Activated CD4-positive, alpha-beta T cell treated with anti-CD3 and anti-CD28 coated beads for 24 hours (primary cell): ENCODE data around the gene USP36.
"Not testable (repeated sequence)": the region's sequence is repeated elsewhere in the genome, so short reads cannot be mapped to it uniquely, and the experiment has no call there.

Source experiments
- DNase-seq, 2 donors: peaks; one replicate each; pipeline ENCODE4 v3.0.0-alpha.2; 2020; ENCODE audit warnings: low read depth in 2 of 2

USP36 gene

GRCh38 chr17:78840780-78841611 lies at the start of gene USP36:
Gene USP36, minus strand, starts transcription at chr17:78840814. Its CDS starts 4,451 bp downstream, at chr17:78836363.
- peak; percentile 99 to 100 for DNase-seq

GRCh38 chr17:78890096-78890495 lies 49.5 kb upstream of the USP36 start:
- not testable (repeated sequence) for DNase-seq

DNA sequence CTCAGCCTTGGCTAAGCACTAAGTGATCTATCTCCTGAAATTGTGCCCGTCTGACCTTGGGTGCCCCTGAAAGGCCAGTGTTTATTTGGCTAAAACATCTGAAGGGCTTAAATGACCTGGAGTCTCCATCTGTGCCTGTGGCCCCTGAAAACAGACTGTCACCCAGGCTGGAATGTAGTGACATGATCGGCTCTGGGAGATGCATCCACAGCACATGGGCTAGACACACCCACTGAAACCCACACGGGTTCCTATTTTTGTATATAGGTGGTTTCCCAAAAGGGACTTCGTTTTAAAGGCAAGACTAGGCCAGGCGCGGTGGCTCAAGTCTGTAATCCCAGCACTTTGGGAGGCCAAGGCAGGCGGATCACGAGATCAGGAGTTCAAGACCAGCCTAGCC lies 48.9 kb upstream of the USP36 start:
- no peak for DNase-seq

DNA sequence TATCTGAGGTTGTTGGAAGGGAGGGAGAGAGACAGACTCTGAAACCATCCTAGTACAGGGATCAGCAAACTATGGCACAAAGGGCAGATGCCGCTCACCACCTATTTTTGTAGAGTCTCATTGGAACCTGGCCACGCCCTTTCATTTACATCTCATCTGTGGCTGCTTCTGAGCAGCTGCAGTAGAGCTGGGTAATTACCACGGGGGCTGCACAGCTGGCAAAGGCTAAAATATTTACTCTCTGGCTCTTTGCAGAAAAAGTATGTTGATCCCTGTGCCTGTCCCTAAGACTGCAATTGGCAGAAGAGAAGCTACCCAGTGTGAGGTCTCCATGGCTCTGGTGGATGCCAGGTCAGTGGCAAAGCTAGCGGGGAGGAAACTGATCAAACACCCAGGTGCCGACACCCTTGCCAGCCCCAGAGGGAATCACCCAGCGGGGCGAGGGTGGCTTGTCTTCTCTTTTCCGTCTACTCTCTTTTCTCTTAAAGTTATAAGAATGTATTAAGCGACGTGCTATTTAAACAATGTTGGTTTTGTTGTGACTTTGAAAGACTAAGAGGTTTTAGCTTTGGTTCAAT lies 48.4 kb upstream of the USP36 start:
- DNase-seq, result no peak

GRCh38 chr17:78886954-78887353 lies 46.3 kb upstream of the USP36 start:
- no peak for DNase-seq

DNA sequence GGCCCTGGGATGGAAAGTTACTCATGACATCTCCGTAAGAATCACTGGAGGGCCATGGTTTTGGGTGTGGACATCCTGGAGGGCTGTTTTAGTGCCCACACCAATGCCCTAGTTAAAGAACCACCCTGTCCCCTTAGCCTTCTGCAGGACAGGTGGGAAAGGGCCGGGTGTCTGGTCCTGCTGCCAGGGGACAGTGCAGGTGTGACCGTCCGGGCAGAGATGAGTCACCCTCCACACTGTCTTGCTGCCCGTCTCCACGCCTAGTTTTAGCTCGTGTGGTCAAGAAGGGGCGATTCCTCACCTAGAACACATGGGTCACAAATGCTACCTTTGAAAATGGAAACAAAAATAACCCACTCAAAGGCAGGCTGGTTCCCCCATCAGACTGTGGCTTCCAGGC lies 45.3 kb upstream of the USP36 start:
- DNase-seq, result no peak

GRCh38 chr17:78884876-78885667 lies 44.5 kb upstream of the USP36 start:
- DNase-seq, result no peak

- DNase-seq, result no peak
Observed at GRCh38 chr17:78884148-78884825, 43.7 kb upstream of the USP36 start.

DNA sequence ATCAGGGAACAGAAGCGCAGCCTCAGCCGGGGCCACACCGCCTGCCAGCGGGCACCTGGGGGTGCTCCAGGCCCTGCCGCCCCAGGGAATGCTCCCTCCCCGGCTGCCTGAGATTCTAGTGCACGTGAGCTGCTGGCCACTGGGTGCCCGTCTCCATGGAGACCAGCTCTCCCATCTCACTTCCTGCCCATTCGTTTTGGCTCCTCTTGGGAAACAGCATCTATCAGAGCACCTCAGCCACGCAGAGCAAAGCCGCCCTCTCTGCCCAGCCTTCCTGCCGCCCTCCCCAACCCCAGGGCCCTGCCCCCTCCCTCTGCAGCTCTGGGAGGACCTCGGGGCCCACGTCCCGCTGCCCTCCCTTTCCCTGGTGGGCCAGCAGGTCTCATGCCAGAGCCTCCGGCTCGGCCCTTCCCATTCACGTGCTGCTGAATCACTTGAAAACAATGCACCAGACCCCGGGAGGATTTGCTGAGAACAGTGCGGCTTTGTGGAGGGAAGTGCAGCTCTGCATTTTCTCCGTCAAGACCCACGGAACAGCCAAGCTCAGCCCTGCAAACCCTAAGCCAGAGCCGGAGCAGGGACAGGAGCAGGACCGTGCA lies 43.0 kb upstream of the USP36 start:
- no peak for DNase-seq

- no peak for DNase-seq
Observed at GRCh38 chr17:78883089-78883532, 42.5 kb upstream of the USP36 start.

- DNase-seq, result no peak
Observed at GRCh38 chr17:78882540-78883088, 42.0 kb upstream of the USP36 start.

DNA sequence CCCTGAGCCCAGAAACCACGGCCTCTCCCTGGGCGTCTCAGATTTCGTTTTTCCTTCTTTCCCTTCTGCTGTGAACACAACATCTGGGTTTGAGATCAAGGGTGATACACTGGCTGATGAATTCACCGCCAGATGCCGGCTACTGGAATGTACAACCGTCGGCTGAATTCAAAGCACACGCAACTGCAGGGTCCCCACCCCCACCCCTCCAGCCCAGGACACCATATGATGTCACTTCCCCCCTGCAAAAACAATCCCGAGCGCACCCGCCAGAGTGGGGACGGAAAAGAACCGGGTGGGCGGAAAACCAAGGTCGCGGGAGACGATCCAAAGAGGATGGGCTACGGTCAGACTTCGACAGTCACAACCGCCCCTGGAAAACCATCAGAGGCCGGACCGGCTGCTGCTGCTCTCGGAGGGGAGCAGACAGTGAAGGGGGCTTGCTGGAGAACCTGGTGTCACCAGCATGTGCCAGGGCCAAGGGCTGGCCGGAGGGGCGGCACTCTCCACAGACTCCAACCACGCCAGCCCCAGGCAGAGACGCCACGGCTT lies 39.1 kb upstream of the USP36 start:
- no peak for DNase-seq

DNA sequence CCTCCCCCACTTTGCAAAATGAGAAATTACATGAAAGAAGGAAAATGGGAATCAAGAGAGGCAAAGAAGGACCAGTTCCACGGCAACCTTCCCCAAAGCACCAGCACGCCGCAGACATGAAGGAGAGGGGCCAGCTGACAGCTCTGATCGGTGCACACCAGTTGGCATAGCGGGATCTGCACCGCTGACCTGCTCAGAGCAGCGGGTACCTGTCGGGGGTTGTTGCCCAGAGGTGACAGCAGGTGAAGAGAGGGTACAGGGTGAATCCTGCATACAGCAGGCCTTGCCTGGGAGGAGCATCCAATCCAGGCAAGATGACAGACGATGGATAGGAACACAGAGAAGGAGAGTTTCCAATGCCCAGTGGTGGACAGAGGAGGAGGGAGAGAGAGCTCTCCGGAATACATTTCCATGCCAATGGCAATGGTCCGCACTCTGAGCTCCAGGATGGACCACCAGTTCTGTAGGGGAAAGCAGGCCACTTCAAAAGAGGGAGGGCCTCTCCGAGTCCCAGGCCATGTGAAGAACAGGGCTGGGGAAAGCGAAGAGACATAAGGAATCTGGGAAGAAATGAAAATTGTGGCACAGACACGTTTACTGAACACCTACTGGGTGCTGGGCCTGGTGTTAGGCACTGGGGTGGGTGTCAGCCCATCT lies 38.4 kb upstream of the USP36 start:
- DNase-seq, result no peak

DNA sequence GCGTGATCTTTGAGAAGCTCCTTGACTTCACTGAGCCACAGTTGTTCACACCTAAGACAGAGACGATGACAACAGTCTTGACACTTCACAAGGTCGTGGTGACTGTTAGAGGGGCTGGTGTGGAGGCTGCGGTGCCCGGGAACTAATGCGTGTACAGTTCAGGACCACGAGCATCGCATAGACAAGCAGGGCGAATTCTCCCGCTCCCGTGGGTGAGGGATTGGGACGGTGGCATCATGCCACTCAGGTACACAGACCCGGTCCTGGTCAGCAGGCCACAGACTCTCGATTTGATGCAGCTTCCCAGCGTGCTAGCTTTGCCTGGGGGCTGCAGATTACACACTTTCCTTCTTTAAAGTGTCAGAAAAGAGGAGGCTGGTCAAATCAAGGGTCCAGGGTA lies 37.6 kb upstream of the USP36 start:
- no peak for DNase-seq

DNA sequence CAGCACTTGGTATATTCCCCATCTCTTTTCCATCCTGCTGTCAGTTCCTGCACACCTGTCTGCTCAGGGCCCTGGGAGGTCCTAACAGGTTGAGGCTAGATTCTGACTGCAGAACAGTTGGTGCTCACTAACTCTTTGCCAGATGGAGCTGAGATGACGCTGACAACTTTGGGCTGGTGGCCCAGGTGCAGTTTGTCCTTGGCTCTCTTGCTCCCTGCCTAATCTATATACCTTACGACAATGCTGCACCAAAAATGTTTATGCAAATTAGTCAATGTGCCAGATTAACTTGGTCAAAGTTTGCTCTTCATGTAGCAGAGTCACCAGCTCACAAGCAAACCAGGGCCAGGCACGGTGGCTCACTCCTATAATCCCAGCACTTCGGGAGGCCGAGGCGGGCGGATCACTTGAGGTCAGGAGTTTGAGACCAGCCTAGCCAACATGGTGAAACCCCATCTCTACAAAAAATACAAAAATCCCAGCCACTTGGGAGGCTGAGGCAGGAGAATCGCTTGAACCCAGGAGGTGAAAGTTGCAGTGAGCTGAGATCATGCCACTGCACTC lies 36.4 kb upstream of the USP36 start:
- not testable (repeated sequence) for DNase-seq

DNA sequence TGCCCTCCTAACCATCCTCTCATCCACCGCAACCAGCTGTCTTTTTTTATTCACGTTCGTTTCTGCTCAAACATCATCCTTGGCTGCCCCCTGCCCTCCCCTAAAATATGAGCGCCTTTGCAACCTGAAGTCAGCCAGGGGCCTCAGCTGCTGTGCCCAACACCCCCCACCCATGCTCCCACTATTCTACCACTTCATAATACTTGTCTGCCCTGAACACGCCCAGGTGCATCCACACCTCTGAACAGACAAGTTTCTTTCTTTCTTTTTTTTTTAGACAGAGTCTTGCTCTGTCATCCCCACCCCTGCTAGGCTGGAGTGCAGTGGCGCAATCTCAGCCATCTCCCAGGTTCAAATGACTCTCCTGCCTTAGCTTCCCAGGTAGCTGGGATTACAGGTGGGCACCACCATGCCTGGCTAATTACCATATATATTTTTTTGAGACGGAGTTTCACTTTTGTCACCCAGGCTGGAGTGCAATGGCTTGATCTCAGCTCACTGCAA lies 35.5 kb upstream of the USP36 start:
- DNase-seq, result no peak

- no peak for DNase-seq
Observed at GRCh38 chr17:78875363-78876093, 34.9 kb upstream of the USP36 start.

DNA sequence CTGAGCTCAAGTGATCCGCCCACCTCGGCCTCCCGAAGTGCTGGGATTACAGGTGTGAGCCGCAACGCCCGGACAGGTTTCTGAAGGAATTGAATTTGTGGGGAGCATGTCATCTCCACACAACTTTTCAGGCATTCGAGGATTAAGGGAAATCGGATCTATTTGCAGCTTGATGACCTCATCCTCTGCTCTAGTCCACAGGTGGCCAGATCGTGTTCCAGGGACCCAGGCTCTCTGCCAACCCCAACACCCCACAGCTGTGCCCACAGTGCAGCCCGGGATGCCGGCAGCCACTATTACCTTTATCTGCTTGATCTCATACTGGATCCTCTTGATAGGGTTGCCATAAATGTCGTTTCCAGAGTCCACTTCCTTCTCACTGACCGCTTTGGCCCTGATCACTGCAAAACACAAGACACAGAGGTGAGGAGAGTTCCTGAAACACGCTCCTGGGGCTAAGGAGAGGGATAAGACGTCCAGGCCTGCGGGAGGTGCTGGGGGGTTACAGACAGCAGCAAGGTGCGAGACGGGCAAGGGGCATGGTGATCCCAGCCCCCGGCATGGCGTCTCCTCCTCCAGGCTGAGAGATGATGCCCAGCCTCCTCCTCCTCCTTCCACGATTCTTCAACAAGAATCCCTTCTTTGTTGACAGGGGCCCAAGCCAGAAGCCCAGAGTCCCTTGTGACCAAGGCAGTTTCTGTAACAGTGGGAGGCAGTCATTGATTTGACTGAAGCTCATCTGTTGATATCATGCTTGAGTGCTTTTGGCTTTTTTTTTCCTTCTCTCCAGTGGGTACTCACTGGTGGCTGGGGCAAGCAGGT lies 33.1 kb upstream of the USP36 start:
- DNase-seq, result no peak
